ENCODE measurements around the gene ZNF532.

ZNF532 gene

DNA sequence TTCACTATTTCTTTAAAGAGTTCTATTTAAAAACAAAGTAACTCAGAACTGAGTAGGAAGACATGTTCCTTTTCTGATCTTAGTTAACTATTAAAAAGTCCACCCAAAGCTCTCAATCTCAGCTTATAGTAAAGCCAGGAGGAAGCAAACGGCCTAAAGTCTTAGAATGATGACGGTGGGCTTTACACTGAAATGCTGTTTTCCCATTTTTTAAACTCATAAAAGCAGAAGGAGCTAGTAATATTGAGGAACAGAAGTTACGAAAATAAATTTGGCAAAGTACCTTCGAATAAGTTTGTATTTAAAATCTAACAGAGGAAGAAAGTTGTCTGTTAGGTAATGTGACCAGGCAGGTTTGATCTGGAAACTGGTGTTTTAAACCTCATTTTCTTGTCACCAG, 111.1 kb downstream of the ZNF532 start:
- no peak overlapping the region for H3K27ac ChIP-seq (ENCODE audit: low read depth, low read length)
- H3K18ac ChIP-seq (ENCODE audit: low read length): no peak overlapping the region
- H3K4me3 ChIP-seq (ENCODE audit: low read depth, low read length): no peak overlapping the region
- H3K23ac ChIP-seq (ENCODE audit: low read length): no peak overlapping the region
- no peak overlapping the region for H3K9ac ChIP-seq (ENCODE audit: low read length)
- H3K9me3 ChIP-seq (ENCODE audit: insufficient read depth, low read depth, low read length): peaks cover 3% of the 10 kb centered on the region
- H3K79me1 ChIP-seq (ENCODE audit: low read length): peaks cover 2% of the 10 kb centered on the region
- no peak for DNase-seq
- H4K12ac ChIP-seq (ENCODE audit: low read depth, low read length): no peak overlapping the region
- peaks cover 18 to 29% of the 10 kb centered on the region in 2 experiments for H3K36me3 ChIP-seq (ENCODE audit: control insufficient read depth in 1 of 2, insufficient read depth in 2 of 2, low read length in 2 of 2)
- no peak overlapping the region for H3K4ac ChIP-seq (ENCODE audit: low read depth, low read length)
- H3K27me3 ChIP-seq (ENCODE audit: insufficient read depth, low read length): no peaks in the 10 kb centered on the region
- no peaks in the 10 kb centered on the region for H3K79me2 ChIP-seq (ENCODE audit: control insufficient read depth, insufficient read depth, low read length, poor library complexity)
- H2BK12ac ChIP-seq (ENCODE audit: low read length): no peak overlapping the region
- WGBS (ENCODE audit: extremely low coverage, insufficient coverage, insufficient read length): no CpG with 5 or more reads among the region's 4 CpGs
- H4K8ac ChIP-seq (ENCODE audit: low read depth, low read length): no peak overlapping the region
- no peak overlapping the region for H3K14ac ChIP-seq (ENCODE audit: low read length)
- no peak overlapping the region for H2BK5ac ChIP-seq (ENCODE audit: low read depth, low read length, poor library complexity)
- H2AFZ ChIP-seq (ENCODE audit: insufficient read depth, low read length, poor library complexity): no peak overlapping the region
- no peaks in the 10 kb centered on the region for H3K4me1 ChIP-seq (ENCODE audit: control insufficient read depth in 1 of 2, insufficient read depth in 2 of 2, low read length in 2 of 2)
- H4K91ac ChIP-seq (ENCODE audit: low read depth, low read length): no peak overlapping the region
- no peak overlapping the region for H2BK120ac ChIP-seq (ENCODE audit: insufficient read depth, low read length, poor library complexity)
- H3K4me2 ChIP-seq (ENCODE audit: low read length): no peak overlapping the region
- H2AK5ac ChIP-seq (ENCODE audit: low read length): no peak overlapping the region

DNA sequence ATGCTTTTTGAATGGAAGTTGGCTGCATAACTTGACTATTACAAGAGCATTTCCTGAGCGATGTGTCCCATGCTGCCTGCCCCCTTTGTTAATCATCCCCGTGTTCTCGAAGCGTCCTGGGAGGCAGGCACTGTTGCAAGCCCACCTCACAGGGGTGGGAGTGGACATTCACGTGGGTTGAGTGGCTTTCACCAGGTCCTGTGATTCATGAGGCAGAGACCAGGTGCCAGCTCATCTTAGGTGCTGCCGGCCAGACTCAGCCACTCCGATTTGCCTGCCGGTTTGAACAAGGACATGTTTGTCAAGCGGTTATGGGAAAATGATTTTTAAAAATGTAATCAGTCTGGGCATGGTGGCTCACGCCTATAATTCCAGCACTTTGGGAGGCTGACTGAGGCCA, 112.5 kb downstream of the ZNF532 start:
- no peak overlapping the region for H3K27ac ChIP-seq (ENCODE audit: low read depth, low read length)
- DNase-seq: no peak
- no peaks in the 10 kb centered on the region for H3K79me2 ChIP-seq (ENCODE audit: control insufficient read depth, insufficient read depth, low read length, poor library complexity)
- no peak overlapping the region for H2BK120ac ChIP-seq (ENCODE audit: insufficient read depth, low read length, poor library complexity)
- H3K4me3 ChIP-seq (ENCODE audit: low read depth, low read length): no peak overlapping the region
- peaks cover 3% of the 10 kb centered on the region for H3K9me3 ChIP-seq (ENCODE audit: insufficient read depth, low read depth, low read length)
- no peak overlapping the region for H2BK5ac ChIP-seq (ENCODE audit: low read depth, low read length, poor library complexity)
- no peak overlapping the region for H4K8ac ChIP-seq (ENCODE audit: low read depth, low read length)
- H3K4ac ChIP-seq (ENCODE audit: low read depth, low read length): no peak overlapping the region
- peaks cover 28 to 38% of the 10 kb centered on the region in 2 experiments for H3K36me3 ChIP-seq (ENCODE audit: control insufficient read depth in 1 of 2, insufficient read depth in 2 of 2, low read length in 2 of 2)
- H4K12ac ChIP-seq (ENCODE audit: low read depth, low read length): no peak overlapping the region
- no peak overlapping the region for H2AFZ ChIP-seq (ENCODE audit: insufficient read depth, low read length, poor library complexity)
- H2BK12ac ChIP-seq (ENCODE audit: low read length): no peak overlapping the region
- H3K18ac ChIP-seq (ENCODE audit: low read length): peak overlapping the region; percentile 22
- H3K23ac ChIP-seq (ENCODE audit: low read length): no peak overlapping the region
- peaks cover 2% of the 10 kb centered on the region for H3K79me1 ChIP-seq (ENCODE audit: low read length)
- WGBS (ENCODE audit: extremely low coverage, insufficient coverage, insufficient read length): no CpG with 5 or more reads among the region's 10 CpGs
- H2AK5ac ChIP-seq (ENCODE audit: low read length): no peak overlapping the region
- no peaks in the 10 kb centered on the region for H3K27me3 ChIP-seq (ENCODE audit: insufficient read depth, low read length)
- no peaks in the 10 kb centered on the region for H3K4me1 ChIP-seq (ENCODE audit: control insufficient read depth in 1 of 2, insufficient read depth in 2 of 2, low read length in 2 of 2)
- H3K4me2 ChIP-seq (ENCODE audit: low read length): no peak overlapping the region
- H4K91ac ChIP-seq (ENCODE audit: low read depth, low read length): no peak overlapping the region
- no peak overlapping the region for H3K9ac ChIP-seq (ENCODE audit: low read length)
- H3K14ac ChIP-seq (ENCODE audit: low read length): no peak overlapping the region

GRCh38 chr18:58977801-58978200, 113.1 kb downstream of the ZNF532 start:
- Histone ChIP-seq H3K9me3 (ENCODE audit: insufficient read depth, low read depth, low read length) (peaks cover 3% of the 10 kb centered on the region), H3K27me3 (ENCODE audit: insufficient read depth, low read length) (no peaks in the 10 kb centered on the region), H2AFZ (ENCODE audit: insufficient read depth, low read length, poor library complexity) (no peak overlapping the region), H3K79me1 (ENCODE audit: low read length) (peaks cover 2% of the 10 kb centered on the region), H3K18ac (ENCODE audit: low read length) (no peak overlapping the region), H4K8ac (ENCODE audit: low read depth, low read length) (no peak overlapping the region), H3K23ac (ENCODE audit: low read length) (no peak overlapping the region), H3K4me3 (ENCODE audit: low read depth, low read length) (no peak overlapping the region), H3K9ac (ENCODE audit: low read length) (no peak overlapping the region), H3K4me2 (ENCODE audit: low read length) (no peak overlapping the region), H2BK5ac (ENCODE audit: low read depth, low read length, poor library complexity) (no peak overlapping the region), H2BK12ac (ENCODE audit: low read length) (no peak overlapping the region), H3K79me2 (ENCODE audit: control insufficient read depth, insufficient read depth, low read length, poor library complexity) (no peaks in the 10 kb centered on the region), H4K91ac (ENCODE audit: low read depth, low read length) (no peak overlapping the region), H3K4ac (ENCODE audit: low read depth, low read length) (no peak overlapping the region), H3K27ac (ENCODE audit: low read depth, low read length) (no peak overlapping the region), H3K36me3 (ENCODE audit: control insufficient read depth in 1 of 2, insufficient read depth in 2 of 2, low read length in 2 of 2) (peaks cover 30 to 42% of the 10 kb centered on the region in 2 experiments), H4K12ac (ENCODE audit: low read depth, low read length) (no peak overlapping the region), H3K14ac (ENCODE audit: low read length) (no peak overlapping the region), H2AK5ac (ENCODE audit: low read length) (no peak overlapping the region), H3K4me1 (ENCODE audit: control insufficient read depth in 1 of 2, insufficient read depth in 2 of 2, low read length in 2 of 2) (no peaks in the 10 kb centered on the region), H2BK120ac (ENCODE audit: insufficient read depth, low read length, poor library complexity) (no peak overlapping the region)
- WGBS (ENCODE audit: extremely low coverage, insufficient coverage, insufficient read length): no CpG with 5 or more reads among the region's 4 CpGs
- no peak for DNase-seq

GRCh38 chr18:58978916-58979315, 114.2 kb downstream of the ZNF532 start:
- H3K27ac ChIP-seq (ENCODE audit: low read depth, low read length): no peak overlapping the region
- no peak overlapping the region for H4K91ac ChIP-seq (ENCODE audit: low read depth, low read length)
- H4K12ac ChIP-seq (ENCODE audit: low read depth, low read length): no peak overlapping the region
- peaks cover 3% of the 10 kb centered on the region for H3K9me3 ChIP-seq (ENCODE audit: insufficient read depth, low read depth, low read length)
- no peak overlapping the region for H2AFZ ChIP-seq (ENCODE audit: insufficient read depth, low read length, poor library complexity)
- DNase-seq: no peak
- no peak overlapping the region for H3K23ac ChIP-seq (ENCODE audit: low read length)
- H3K4me3 ChIP-seq (ENCODE audit: low read depth, low read length): no peak overlapping the region
- WGBS (ENCODE audit: extremely low coverage, insufficient coverage, insufficient read length): no CpG with 5 or more reads among the region's 8 CpGs
- H2BK5ac ChIP-seq (ENCODE audit: low read depth, low read length, poor library complexity): no peak overlapping the region
- peaks cover 2 to 6% of the 10 kb centered on the region in 2 experiments for H3K4me1 ChIP-seq (ENCODE audit: control insufficient read depth in 1 of 2, insufficient read depth in 2 of 2, low read length in 2 of 2)
- H2BK120ac ChIP-seq (ENCODE audit: insufficient read depth, low read length, poor library complexity): no peak overlapping the region
- no peak overlapping the region for H2BK12ac ChIP-seq (ENCODE audit: low read length)
- no peak overlapping the region for H4K8ac ChIP-seq (ENCODE audit: low read depth, low read length)
- H3K79me2 ChIP-seq (ENCODE audit: control insufficient read depth, insufficient read depth, low read length, poor library complexity): no peaks in the 10 kb centered on the region
- no peak overlapping the region for H3K4me2 ChIP-seq (ENCODE audit: low read length)
- peaks cover 2% of the 10 kb centered on the region for H3K79me1 ChIP-seq (ENCODE audit: low read length)
- no peaks in the 10 kb centered on the region for H3K27me3 ChIP-seq (ENCODE audit: insufficient read depth, low read length)
- H3K14ac ChIP-seq (ENCODE audit: low read length): no peak overlapping the region
- peaks cover 33 to 53% of the 10 kb centered on the region in 2 experiments for H3K36me3 ChIP-seq (ENCODE audit: control insufficient read depth in 1 of 2, insufficient read depth in 2 of 2, low read length in 2 of 2)
- no peak overlapping the region for H3K9ac ChIP-seq (ENCODE audit: low read length)
- no peak overlapping the region for H2AK5ac ChIP-seq (ENCODE audit: low read length)
- H3K4ac ChIP-seq (ENCODE audit: low read depth, low read length): no peak overlapping the region
- no peak overlapping the region for H3K18ac ChIP-seq (ENCODE audit: low read length)
